PC-9 (cell line): ENCODE data around the gene LCE5A.

ENCODE experiments used
- CTCF ChIP-seq: fragments of 200-600 bp; sonication (generic); conservative IDR thresholded peaks from 2 replicates; pipeline ENCODE4 v1.6.1; 2017; ENCODE audit warnings: mixed run types, antibody characterized with exemption, mild to moderate bottlenecking, moderate library complexity
- EZH2 ChIP-seq: fragments of 200-600 bp; sonication (generic); IDR thresholded peaks from 2 replicates; pipeline ENCODE4 v1.8.0; 2017; ENCODE audit warnings: antibody characterized with exemption, low read depth

GRCh38 chr1:152517237-152517811 is 6.7 kb downstream of the LCE5A start:
- TF ChIP-seq CTCF (no peak), EZH2 (no peak)
